ENCODE measurements around the gene FERMT2.
"Not testable (repeated sequence)": the region's sequence is repeated elsewhere in the genome, so short reads cannot be mapped to it uniquely, and the experiment has no call there.

The FERMT2 gene

GRCh38 chr14:52868911-52869618 is 81.8 kb downstream of the FERMT2 start:
- in situ Hi-C loops (cut with MboI; ENCODE audit: low sequenced_read_pairs), result no loop called here

- in situ Hi-C loops (cut with MboI; ENCODE audit: low sequenced_read_pairs), result not testable (repeated sequence)
Measured at GRCh38 chr14:52864893-52865292, 86.0 kb downstream of the FERMT2 start.

- in situ Hi-C loops (cut with MboI; ENCODE audit: low sequenced_read_pairs), result no loop called here
Measured at GRCh38 chr14:52863334-52863700, 87.5 kb downstream of the FERMT2 start.

GRCh38 chr14:52862632-52863333 is 88.1 kb downstream of the FERMT2 start:
- in situ Hi-C loops (cut with MboI; ENCODE audit: low sequenced_read_pairs), result no loop called here

GRCh38 chr14:52861403-52861802 is 89.4 kb downstream of the FERMT2 start:
- in situ Hi-C loops (cut with MboI; ENCODE audit: low sequenced_read_pairs), result no loop called here

GRCh38 chr14:52860910-52861309 is 89.9 kb downstream of the FERMT2 start:
- in situ Hi-C loops (cut with MboI; ENCODE audit: low sequenced_read_pairs), result no loop called here

- in situ Hi-C loops (cut with MboI; ENCODE audit: low sequenced_read_pairs), result no loop called here
Measured at GRCh38 chr14:52860209-52860608, 90.6 kb downstream of the FERMT2 start.

GRCh38 chr14:52856139-52856538 is 94.7 kb downstream of the FERMT2 start:
- in situ Hi-C loops (cut with MboI; ENCODE audit: low sequenced_read_pairs), result no loop called here

- in situ Hi-C loops (cut with MboI; ENCODE audit: low sequenced_read_pairs), result no loop called here
Measured at GRCh38 chr14:52853522-52853854, 97.4 kb downstream of the FERMT2 start.

- in situ Hi-C loops (cut with MboI; ENCODE audit: low sequenced_read_pairs), result no loop called here
Measured at GRCh38 chr14:52852810-52853521, 97.9 kb downstream of the FERMT2 start.

GRCh38 chr14:52850451-52850909 is 100.4 kb downstream of the FERMT2 start:
- in situ Hi-C loops (cut with MboI; ENCODE audit: low sequenced_read_pairs), result no loop called here

- in situ Hi-C loops (cut with MboI; ENCODE audit: low sequenced_read_pairs), result no loop called here
Measured at GRCh38 chr14:52848626-52849025, 102.2 kb downstream of the FERMT2 start.

- in situ Hi-C loops (cut with MboI; ENCODE audit: low sequenced_read_pairs), result no loop called here
Measured at GRCh38 chr14:52846591-52846990, 104.3 kb downstream of the FERMT2 start.

- in situ Hi-C loops (cut with MboI; ENCODE audit: low sequenced_read_pairs), result no loop called here
Measured at GRCh38 chr14:52845081-52845480, 105.8 kb downstream of the FERMT2 start.

- in situ Hi-C loops (cut with MboI; ENCODE audit: low sequenced_read_pairs), result no loop called here
Measured at GRCh38 chr14:52844262-52845060, 106.4 kb downstream of the FERMT2 start.

GRCh38 chr14:52840877-52841276 is 110.0 kb downstream of the FERMT2 start:
- in situ Hi-C loops (cut with MboI; ENCODE audit: low sequenced_read_pairs), result no loop called here

GRCh38 chr14:52837451-52837850 is 113.4 kb downstream of the FERMT2 start:
- in situ Hi-C loops (cut with MboI; ENCODE audit: low sequenced_read_pairs), result no loop called here

- in situ Hi-C loops (cut with MboI; ENCODE audit: low sequenced_read_pairs), result no loop called here
Measured at GRCh38 chr14:52836063-52836462, 114.8 kb downstream of the FERMT2 start.

- in situ Hi-C loops (cut with MboI; ENCODE audit: low sequenced_read_pairs), result no loop called here
Measured at GRCh38 chr14:52835122-52835903, 115.5 kb downstream of the FERMT2 start.

GRCh38 chr14:52834440-52834842 is 116.4 kb downstream of the FERMT2 start:
- in situ Hi-C loops (cut with MboI; ENCODE audit: low sequenced_read_pairs), result no loop called here
